K562 (cell line): Measurements from ENCODE around the gene TMEM150A. TPM values are rescaled to one million over a fixed set of nuclear protein-coding genes. Genes with fewer than 3 reads are reported as not detected.

Experiments used
- CBFB ChIP-seq: sonication (generic); formaldehyde crosslinking; IDR thresholded peaks from 2 replicates; pipeline ENCODE4 v1.4.0; 2020; ENCODE audit warnings: mild to moderate bottlenecking, missing genetic modification reagents
- CCAR2 ChIP-seq: fragments of 200-400 bp; formaldehyde crosslinking; IDR thresholded peaks from 2 replicates; pipeline ENCODE4 v1.6.1; 2017; ENCODE audit warnings: mild to moderate bottlenecking, low read depth, low read length
- ERF ChIP-seq: fragments of 450-650 bp; formaldehyde crosslinking; IDR thresholded peaks from 2 replicates; pipeline ENCODE4 v1.4.0; 2020; ENCODE audit warnings: mild to moderate bottlenecking, mixed read lengths
- ESRRA ChIP-seq: fragments of 450-650 bp; IDR thresholded peaks from 2 replicates; pipeline ENCODE4 v1.6.1; 2014; ENCODE audit warnings: low read depth, mild to moderate bottlenecking, moderate library complexity, borderline replicate concordance
- MAFK ChIP-seq: IDR thresholded peaks from 2 replicates; pipeline ENCODE4 v1.6.1; 2011; ENCODE audit warnings: low read length, improper control_type of control experiment
- MXI1 ChIP-seq: IDR thresholded peaks from 2 replicates; pipeline ENCODE4 v1.6.1; 2011; ENCODE audit warnings: low read depth, mild to moderate bottlenecking, improper control_type of control experiment, low read length
- ZBTB8A ChIP-seq: fragments of 450-650 bp; IDR thresholded peaks from 2 replicates; pipeline ENCODE4 v1.6.1; 2018; ENCODE audit warnings: mild to moderate bottlenecking, moderate library complexity; ENCODE audit not compliant: partially characterized antibody
- polyA plus RNA-seq, 8 experiments: library from polyadenylated mRNA; depleted of rRNA in 4 of 8; stranded (reverse) in 5 of 8; unstranded in 3 of 8; fragments of >200 nt; fragmentation: Nextera tagmentation in 2 of 8; fragmentation: Illumina TruSeq in 1 of 8; extraction: Ambion mirVana in 2 of 8; extraction: Trizol in 1 of 8; gene quantifications; 2 replicates each; pipeline versions ENCODE4 v1.2.1 to v1.2.3, GENCODE V29; 2011 to 2014; ENCODE audit warnings: inconsistent platforms in 1 of 8, missing spikeins in 1 of 8
- total RNA-seq, 7 experiments: library from RNA; depleted of rRNA in 6 of 7; stranded (reverse); fragments of >200 nt in 6 of 7; fragmentation: Illumina TruSeq in 2 of 7; extraction: Trizol in 2 of 7; gene quantifications; 2 replicates each; pipeline versions ENCODE4 v1.2.1 to v1.2.3, GENCODE V29; 2011 to 2021; ENCODE audit warnings: low replicate concordance in 1 of 7
- TF ChIP-seq, protein P1 (sequence below): fragments of 200-600 bp; sonication (generic); IDR thresholded peaks from one replicate; pipeline ENCODE4 v1.6.1; 2012; ENCODE audit warnings: mild to moderate bottlenecking, low read depth, low read length, inconsistent platforms
- TF ChIP-seq, protein P2 (sequence below), 3 experiments: fragments of 200-800 bp in 1 of 3; fragments of 250-450 bp in 1 of 3; fragments of 450-650 bp in 1 of 3; sonication (Bioruptor Pico) in 1 of 3; sonication (Bioruptor generic) in 1 of 3; formaldehyde crosslinking in 1 of 3; IDR thresholded peaks; 2 replicates each; pipeline versions ENCODE4 v1.6.1 to v1.8.0; 2016 to 2022; ENCODE audit warnings: mild to moderate bottlenecking in 2 of 3, missing genetic modification characterization in 2 of 3, missing compliant biosample characterization in 1 of 3, moderate library complexity in 1 of 3

The TMEM150A gene
- total and polyA plus RNA-seq, 9 of the 15 experiments (the other 6 are each of a cell fraction or from before 2014, with no cell fraction given), result 3.9 to 17.1 (median 8.4) TPM

DNA sequence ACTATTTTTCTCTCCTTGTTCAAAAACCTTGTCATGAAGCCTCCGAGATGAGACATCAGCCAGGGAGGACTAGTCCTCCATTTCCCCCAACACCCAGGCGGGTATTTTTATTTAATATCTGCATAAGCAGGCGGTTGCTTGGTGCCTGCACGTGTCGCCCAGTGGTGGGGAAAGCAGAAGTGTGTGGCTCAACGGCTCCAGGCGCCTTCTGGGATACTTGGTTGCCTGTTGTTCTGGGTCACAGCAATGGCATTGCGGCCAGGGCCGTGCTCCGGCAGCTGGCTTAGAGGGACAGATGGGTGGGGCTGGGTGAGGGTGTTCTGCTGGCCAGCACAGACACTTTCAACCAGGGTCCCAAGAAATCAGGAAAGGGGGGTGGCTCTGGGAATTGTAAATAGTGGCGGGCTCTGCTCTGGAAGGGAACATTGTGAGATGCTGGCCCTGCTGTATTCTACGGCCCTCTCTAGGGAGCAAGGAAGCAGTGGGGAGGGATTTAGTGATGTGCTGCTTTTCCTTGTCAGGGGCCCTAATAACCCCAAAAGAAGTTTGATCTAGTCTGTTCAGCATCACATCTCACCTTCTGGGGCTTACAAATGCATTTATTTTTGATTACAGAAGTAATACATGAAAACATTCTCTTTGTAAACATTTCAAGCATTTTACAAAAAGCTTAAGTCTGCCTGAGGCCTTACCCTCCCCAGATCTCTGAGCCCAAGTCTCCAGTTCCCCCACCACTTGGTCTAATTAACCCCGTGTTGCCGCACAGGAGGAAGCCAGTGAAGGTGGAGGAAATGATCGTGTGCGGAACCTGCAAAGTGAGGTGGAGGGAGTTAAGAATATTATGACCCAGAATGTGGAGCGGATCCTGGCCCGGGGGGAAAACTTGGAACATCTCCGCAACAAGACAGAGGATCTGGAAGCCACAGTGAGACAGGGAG lies 24.0 kb downstream of the TMEM150A start (continued):
- TF ChIP-seq, protein P1, sequence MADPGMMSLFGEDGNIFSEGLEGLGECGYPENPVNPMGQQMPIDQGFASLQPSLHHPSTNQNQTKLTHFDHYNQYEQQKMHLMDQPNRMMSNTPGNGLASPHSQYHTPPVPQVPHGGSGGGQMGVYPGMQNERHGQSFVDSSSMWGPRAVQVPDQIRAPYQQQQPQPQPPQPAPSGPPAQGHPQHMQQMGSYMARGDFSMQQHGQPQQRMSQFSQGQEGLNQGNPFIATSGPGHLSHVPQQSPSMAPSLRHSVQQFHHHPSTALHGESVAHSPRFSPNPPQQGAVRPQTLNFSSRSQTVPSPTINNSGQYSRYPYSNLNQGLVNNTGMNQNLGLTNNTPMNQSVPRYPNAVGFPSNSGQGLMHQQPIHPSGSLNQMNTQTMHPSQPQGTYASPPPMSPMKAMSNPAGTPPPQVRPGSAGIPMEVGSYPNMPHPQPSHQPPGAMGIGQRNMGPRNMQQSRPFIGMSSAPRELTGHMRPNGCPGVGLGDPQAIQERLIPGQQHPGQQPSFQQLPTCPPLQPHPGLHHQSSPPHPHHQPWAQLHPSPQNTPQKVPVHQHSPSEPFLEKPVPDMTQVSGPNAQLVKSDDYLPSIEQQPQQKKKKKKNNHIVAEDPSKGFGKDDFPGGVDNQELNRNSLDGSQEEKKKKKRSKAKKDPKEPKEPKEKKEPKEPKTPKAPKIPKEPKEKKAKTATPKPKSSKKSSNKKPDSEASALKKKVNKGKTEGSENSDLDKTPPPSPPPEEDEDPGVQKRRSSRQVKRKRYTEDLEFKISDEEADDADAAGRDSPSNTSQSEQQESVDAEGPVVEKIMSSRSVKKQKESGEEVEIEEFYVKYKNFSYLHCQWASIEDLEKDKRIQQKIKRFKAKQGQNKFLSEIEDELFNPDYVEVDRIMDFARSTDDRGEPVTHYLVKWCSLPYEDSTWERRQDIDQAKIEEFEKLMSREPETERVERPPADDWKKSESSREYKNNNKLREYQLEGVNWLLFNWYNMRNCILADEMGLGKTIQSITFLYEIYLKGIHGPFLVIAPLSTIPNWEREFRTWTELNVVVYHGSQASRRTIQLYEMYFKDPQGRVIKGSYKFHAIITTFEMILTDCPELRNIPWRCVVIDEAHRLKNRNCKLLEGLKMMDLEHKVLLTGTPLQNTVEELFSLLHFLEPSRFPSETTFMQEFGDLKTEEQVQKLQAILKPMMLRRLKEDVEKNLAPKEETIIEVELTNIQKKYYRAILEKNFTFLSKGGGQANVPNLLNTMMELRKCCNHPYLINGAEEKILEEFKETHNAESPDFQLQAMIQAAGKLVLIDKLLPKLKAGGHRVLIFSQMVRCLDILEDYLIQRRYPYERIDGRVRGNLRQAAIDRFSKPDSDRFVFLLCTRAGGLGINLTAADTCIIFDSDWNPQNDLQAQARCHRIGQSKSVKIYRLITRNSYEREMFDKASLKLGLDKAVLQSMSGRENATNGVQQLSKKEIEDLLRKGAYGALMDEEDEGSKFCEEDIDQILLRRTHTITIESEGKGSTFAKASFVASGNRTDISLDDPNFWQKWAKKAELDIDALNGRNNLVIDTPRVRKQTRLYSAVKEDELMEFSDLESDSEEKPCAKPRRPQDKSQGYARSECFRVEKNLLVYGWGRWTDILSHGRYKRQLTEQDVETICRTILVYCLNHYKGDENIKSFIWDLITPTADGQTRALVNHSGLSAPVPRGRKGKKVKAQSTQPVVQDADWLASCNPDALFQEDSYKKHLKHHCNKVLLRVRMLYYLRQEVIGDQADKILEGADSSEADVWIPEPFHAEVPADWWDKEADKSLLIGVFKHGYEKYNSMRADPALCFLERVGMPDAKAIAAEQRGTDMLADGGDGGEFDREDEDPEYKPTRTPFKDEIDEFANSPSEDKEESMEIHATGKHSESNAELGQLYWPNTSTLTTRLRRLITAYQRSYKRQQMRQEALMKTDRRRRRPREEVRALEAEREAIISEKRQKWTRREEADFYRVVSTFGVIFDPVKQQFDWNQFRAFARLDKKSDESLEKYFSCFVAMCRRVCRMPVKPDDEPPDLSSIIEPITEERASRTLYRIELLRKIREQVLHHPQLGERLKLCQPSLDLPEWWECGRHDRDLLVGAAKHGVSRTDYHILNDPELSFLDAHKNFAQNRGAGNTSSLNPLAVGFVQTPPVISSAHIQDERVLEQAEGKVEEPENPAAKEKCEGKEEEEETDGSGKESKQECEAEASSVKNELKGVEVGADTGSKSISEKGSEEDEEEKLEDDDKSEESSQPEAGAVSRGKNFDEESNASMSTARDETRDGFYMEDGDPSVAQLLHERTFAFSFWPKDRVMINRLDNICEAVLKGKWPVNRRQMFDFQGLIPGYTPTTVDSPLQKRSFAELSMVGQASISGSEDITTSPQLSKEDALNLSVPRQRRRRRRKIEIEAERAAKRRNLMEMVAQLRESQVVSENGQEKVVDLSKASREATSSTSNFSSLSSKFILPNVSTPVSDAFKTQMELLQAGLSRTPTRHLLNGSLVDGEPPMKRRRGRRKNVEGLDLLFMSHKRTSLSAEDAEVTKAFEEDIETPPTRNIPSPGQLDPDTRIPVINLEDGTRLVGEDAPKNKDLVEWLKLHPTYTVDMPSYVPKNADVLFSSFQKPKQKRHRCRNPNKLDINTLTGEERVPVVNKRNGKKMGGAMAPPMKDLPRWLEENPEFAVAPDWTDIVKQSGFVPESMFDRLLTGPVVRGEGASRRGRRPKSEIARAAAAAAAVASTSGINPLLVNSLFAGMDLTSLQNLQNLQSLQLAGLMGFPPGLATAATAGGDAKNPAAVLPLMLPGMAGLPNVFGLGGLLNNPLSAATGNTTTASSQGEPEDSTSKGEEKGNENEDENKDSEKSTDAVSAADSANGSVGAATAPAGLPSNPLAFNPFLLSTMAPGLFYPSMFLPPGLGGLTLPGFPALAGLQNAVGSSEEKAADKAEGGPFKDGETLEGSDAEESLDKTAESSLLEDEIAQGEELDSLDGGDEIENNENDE, result no peak
- TF ChIP-seq CBFB (CRISPR knock-in tag), result 0 out of 2 replicates have a peak, but pooled peaks have one; percentile 43
- TF ChIP-seq CCAR2, result no peak
- TF ChIP-seq ESRRA, result no peak
- no peak for TF ChIP-seq MAFK
- TF ChIP-seq, protein P2, sequence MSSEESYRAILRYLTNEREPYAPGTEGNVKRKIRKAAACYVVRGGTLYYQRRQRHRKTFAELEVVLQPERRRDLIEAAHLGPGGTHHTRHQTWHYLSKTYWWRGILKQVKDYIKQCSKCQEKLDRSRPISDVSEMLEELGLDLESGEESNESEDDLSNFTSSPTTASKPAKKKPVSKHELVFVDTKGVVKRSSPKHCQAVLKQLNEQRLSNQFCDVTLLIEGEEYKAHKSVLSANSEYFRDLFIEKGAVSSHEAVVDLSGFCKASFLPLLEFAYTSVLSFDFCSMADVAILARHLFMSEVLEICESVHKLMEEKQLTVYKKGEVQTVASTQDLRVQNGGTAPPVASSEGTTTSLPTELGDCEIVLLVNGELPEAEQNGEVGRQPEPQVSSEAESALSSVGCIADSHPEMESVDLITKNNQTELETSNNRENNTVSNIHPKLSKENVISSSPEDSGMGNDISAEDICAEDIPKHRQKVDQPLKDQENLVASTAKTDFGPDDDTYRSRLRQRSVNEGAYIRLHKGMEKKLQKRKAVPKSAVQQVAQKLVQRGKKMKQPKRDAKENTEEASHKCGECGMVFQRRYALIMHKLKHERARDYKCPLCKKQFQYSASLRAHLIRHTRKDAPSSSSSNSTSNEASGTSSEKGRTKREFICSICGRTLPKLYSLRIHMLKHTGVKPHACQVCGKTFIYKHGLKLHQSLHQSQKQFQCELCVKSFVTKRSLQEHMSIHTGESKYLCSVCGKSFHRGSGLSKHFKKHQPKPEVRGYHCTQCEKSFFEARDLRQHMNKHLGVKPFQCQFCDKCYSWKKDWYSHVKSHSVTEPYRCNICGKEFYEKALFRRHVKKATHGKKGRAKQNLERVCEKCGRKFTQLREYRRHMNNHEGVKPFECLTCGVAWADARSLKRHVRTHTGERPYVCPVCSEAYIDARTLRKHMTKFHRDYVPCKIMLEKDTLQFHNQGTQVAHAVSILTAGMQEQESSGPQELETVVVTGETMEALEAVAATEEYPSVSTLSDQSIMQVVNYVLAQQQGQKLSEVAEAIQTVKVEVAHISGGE (CRISPR knock-in tag; IDR thresholded peaks at IDR 0.05), result no peak
- no peak for TF ChIP-seq ZBTB8A
- TF ChIP-seq MXI1, result 0 out of 2 replicates have a peak, but pooled peaks have one; percentile 19
- TF ChIP-seq ERF (CRISPR knock-in tag), result 0 out of 2 replicates have a peak, but pooled peaks have one; percentile 43
